ENCODE measurements around the gene JPH3.

JPH3 gene

GRCh38 chr16:87744750-87745514, 142.6 kb downstream of the JPH3 start:
- DNase-seq = no peak

- no peak for DNase-seq
These were observed 143.9 kb downstream of the JPH3 start for GRCh38 chr16:87746178-87746577.

All from fibroblast of upper back skin (primary cell).